ENCODE results near the gene PLEKHM3.

The PLEKHM3 gene

DNA sequence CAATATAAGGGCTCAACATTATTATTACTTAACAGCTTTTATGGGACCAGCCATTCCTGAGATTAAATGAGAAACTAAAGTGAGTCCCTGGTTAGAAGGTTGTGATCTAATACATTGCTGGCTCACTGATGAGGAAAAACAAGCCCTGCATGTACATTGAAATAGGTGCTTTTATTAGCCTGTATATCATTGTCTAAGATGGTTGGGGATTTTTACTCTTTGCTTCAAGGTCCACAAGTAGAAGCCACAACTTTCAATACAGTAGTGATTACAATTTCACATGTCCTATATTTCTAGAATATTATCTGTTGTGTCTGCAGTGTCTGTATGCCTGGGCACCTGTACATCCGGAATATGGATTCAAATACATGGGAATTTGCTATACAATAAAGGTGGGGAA lies 151.5 kb downstream of the PLEKHM3 start:
- DNase-seq (ENCODE audit: low read depth in 1 of 2, low spot score in 1 of 2) = no peak
- in situ Hi-C loops (cut with HindIII; ENCODE audit: low pct_unique_long_range_greater_than_20kb, low sequenced_read_pairs) = no loop called here
- no peak for TF ChIP-seq JUND (IDR thresholded peaks at IDR 0.05; ENCODE audit: low read depth)

DNA sequence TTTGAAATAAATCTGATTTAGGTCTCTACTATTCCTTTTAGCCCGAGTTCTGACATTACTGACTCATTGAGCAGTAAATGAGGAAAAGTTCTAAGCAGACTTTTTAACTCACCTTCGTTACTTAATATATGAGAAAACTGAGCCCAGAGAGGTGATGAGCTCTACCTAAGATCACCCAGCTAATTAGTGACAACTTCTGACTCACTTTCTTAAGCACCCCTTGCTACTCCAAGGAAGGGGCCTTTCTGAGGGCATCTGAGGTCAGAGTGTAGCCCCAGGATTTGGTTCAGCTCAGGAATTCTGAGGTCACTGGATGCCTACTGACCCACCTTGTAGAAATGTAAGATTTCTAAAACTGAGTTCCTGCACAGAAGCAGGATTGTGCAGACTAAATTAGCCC lies 153.4 kb downstream of the PLEKHM3 start:
- DNase-seq (ENCODE audit: low read depth in 1 of 2, low spot score in 1 of 2) = no peak
- TF ChIP-seq JUND (IDR thresholded peaks at IDR 0.05; ENCODE audit: low read depth) = no peak
- in situ Hi-C loops (cut with HindIII; ENCODE audit: low pct_unique_long_range_greater_than_20kb, low sequenced_read_pairs) = no loop called here

DNA sequence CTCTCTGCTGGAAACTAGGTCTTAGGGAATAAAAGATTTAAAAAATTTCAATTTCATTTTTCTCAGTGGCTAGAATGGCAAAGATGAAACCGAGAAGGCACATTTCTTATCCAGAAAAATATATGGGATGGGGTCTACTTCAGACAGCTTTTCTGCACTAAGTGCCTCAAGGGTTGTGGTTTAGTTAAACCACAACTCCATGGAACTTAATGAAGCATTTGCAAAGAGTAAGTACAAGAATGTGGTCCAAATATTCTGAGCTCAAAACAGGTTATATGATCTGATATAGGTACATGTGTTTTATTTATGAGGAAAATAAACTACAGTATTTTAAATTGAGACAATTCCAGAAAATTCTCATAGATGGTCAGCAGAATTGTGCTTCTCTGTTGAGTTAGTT lies 153.8 kb downstream of the PLEKHM3 start:
- no peak for DNase-seq (ENCODE audit: low read depth in 1 of 2, low spot score in 1 of 2)
- in situ Hi-C loops (cut with HindIII; ENCODE audit: low pct_unique_long_range_greater_than_20kb, low sequenced_read_pairs) = no loop called here
- TF ChIP-seq JUND (IDR thresholded peaks at IDR 0.05; ENCODE audit: low read depth) = no peak

DNA sequence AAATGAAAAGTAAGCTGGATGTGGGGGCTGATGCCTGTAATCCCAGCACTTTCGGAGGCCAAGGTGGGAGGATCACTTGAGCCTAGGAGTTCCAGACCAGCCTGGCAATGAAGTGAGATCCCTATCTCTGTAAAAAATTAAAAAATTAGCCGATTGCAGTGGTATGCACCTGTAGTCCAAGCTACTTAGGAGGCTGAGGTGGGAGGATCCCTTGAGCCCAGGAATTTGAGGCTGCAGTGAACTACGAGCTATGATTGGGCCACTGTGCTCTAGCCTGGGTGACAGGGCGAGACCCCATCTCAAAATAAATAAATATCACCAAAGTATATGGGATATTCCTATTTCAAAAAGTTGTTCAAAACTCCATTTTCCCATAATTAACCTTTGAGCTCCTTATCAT lies 154.5 kb downstream of the PLEKHM3 start:
- in situ Hi-C loops (cut with HindIII; ENCODE audit: low pct_unique_long_range_greater_than_20kb, low sequenced_read_pairs) = no loop called here
- TF ChIP-seq JUND (IDR thresholded peaks at IDR 0.05; ENCODE audit: low read depth) = no peak
- no peak for DNase-seq (ENCODE audit: low read depth in 1 of 2, low spot score in 1 of 2)

DNA sequence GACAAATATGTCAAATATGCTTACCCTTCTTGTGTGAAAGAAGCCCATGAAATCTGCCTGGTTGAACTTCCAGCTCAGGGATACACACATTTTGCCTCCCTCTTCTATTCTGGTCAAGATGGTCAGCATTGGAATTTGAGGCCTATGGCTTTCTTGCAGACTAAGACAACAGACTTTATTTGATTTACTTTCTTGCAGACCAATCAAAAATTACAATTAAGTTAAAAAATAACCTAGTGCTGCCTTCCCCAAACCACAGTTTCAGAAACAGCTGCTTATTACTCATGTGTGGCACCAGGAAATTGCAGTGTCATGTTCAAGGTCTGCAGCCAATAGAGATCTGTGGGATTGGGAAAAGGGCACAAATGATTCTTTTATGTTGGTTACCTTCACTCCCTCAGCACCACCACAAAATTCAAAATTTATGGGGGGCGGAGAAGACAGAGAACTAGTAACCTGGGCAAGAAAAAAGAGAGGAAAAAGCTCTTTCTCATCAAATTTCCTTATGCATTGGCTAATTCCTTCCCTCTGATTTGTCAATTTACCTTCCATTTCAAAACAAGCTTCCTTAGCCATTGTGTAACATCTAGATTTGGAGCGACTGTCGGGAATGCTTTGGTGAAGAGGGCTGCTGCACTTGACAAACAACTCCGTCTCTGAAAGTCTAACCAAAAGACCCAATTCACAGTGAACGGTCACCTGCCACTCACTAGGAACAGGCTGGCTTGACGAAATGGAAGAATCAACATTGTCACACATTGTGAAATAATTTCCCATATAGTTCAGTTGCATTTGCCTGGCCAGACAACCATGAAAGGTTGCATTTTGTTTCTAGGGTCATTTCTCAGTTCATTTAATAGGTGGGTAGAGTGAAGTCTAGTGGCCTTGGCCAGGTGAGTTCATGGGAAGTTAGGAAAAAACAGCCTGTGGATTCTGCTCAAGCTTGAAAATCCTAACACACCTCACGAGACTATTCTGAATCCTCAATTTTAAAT lies 155.2 kb downstream of the PLEKHM3 start:
- in situ Hi-C loops (cut with HindIII; ENCODE audit: low pct_unique_long_range_greater_than_20kb, low sequenced_read_pairs) = no loop called here
- no peak for DNase-seq (ENCODE audit: low read depth in 1 of 2, low spot score in 1 of 2)
- TF ChIP-seq JUND (IDR thresholded peaks at IDR 0.05; ENCODE audit: low read depth) = no peak

DNA sequence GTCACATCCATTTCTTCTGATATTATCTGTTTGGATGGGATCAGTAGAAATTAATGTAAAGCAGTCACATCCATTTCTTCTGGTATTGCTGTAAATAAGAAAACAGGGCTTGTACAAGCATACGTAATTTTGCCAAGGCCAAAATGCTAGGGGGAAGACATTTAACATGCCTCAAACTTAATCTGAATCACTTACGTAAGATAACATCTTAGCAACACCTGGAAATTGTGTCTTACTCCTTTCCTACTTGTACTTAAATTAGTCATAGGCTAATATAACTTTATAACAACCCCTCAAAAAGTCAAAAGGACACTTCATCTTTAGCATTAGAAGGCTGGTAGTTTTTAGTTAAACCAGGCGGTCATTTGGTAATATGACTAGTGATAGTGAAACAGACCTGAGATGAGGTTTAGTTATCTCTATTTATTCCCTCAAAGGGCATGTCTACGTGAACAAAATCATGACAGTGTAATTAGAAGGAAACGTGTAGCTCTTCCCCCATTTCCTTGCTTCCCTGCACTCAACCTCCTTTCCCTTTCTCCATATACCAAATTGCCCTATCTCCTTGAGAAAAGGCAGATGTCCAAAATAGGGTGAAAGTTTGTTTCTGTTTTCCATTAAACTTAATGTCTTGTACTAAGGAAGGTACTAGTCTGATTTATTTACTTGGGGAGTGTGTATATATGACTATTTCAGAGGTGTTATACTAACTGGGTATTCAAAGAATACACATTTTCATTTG lies 156.3 kb downstream of the PLEKHM3 start:
- no peak for TF ChIP-seq JUND (IDR thresholded peaks at IDR 0.05; ENCODE audit: low read depth)
- no peak for DNase-seq (ENCODE audit: low read depth in 1 of 2, low spot score in 1 of 2)
- in situ Hi-C loops (cut with HindIII; ENCODE audit: low pct_unique_long_range_greater_than_20kb, low sequenced_read_pairs) = no loop called here

DNA sequence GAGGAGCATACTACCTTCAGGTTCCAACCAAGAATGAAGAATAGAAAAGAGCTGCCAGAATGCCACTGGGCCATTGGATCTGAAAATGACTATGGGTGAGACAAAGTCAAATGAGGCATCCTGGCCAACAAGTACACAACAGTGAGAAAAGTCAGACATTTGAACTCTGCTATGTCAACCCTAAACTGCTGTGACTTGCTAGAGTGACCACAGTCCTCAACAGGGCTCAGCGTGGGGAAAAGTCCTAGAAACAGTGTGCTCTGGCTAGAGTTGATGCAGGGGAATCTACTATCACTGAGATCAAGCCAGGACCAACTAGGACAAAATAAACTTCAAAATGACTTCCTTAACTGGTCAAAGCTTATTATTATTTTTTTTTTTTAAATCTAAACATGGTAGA lies 157.4 kb downstream of the PLEKHM3 start:
- in situ Hi-C loops (cut with HindIII; ENCODE audit: low pct_unique_long_range_greater_than_20kb, low sequenced_read_pairs) = no loop called here
- DNase-seq (ENCODE audit: low read depth in 1 of 2, low spot score in 1 of 2) = no peak
- TF ChIP-seq JUND (IDR thresholded peaks at IDR 0.05; ENCODE audit: low read depth) = no peak

DNA sequence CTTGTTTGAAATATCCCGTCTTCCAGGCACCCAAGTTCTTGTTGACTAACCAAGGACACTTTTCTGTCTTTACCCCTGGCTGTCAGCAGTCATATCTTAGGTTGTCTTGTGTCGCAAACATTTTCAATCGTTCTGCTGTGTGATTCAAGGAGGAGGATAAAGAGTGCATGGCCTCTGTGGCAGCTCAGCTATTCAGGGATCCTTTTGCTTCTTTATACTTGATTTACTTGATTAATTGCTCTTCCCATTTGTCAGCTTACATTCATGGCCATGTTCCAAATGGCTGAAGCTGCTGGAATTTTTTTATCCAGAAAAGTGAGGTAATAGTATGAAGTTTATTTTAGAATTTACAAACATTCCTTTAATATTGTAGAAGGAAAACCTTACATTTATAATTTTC lies 158.3 kb downstream of the PLEKHM3 start:
- no peak for DNase-seq (ENCODE audit: low read depth in 1 of 2, low spot score in 1 of 2)
- in situ Hi-C loops (cut with HindIII; ENCODE audit: low pct_unique_long_range_greater_than_20kb, low sequenced_read_pairs) = no loop called here
- TF ChIP-seq JUND (IDR thresholded peaks at IDR 0.05; ENCODE audit: low read depth) = no peak

DNA sequence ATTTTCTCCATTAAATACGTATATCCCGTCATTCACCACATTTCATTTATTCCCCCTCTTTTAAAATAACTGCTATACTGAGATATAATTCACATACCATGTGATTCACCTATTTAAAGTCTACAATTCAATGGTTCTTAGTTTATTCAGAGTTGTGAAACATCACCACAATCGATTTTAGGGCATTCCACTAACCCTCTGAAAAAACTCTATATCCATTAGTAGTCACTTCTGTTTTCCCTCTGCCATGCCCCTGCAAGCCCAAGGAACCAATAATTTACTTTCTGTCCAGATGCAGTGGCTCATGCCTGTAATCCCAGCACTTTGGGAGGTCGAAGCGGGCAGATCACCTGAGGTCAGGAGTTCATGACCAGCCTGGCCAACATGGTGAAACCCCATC lies 160.1 kb downstream of the PLEKHM3 start:
- in situ Hi-C loops (cut with HindIII; ENCODE audit: low pct_unique_long_range_greater_than_20kb, low sequenced_read_pairs) = no loop called here
- TF ChIP-seq JUND (IDR thresholded peaks at IDR 0.05; ENCODE audit: low read depth) = no peak
- DNase-seq (ENCODE audit: low read depth in 1 of 2, low spot score in 1 of 2) = no peak

DNA sequence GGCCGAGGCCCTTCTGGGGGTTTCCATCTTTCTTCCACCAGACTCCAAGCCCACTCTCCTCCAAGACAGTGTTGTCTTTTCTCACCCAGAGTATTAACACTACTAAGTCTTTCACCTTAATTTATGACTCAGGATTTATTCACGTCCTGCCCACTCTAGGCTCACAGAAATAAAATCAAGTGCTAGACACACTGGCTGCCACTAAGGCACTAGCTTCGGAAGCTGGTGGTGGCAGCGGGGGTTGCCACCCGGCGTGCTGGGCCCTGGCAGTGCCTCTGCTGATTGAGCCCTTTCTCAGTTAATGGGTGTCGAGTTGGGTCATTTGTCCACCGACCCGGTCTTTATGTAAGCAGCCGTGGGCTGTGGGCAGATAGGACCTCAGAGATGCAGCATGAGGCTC lies 162.0 kb downstream of the PLEKHM3 start:
- in situ Hi-C loops (cut with HindIII; ENCODE audit: low pct_unique_long_range_greater_than_20kb, low sequenced_read_pairs) = no loop called here
- TF ChIP-seq JUND (IDR thresholded peaks at IDR 0.05; ENCODE audit: low read depth) = no peak
- no peak for DNase-seq (ENCODE audit: low read depth in 1 of 2, low spot score in 1 of 2)

DNA sequence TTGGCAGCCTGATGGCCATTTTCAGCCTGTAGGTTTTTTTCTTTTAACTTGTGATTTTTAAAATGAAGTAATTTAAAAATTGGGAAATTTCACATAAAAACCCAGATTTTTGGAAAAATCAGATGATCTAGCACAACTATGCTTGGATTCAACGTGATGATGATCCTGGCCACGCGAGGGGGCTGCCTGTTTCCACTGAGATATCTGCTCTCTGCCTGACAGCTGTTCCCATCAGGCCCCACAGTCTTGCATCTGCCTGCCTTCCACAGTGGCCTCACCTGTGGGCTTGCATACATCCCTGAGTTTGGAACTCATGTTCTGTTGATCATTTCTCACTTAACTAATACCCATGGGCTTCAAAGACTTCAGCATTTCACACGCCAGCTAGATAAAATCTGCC lies 163.5 kb downstream of the PLEKHM3 start:
- no peak for DNase-seq (ENCODE audit: low read depth in 1 of 2, low spot score in 1 of 2)

DNA sequence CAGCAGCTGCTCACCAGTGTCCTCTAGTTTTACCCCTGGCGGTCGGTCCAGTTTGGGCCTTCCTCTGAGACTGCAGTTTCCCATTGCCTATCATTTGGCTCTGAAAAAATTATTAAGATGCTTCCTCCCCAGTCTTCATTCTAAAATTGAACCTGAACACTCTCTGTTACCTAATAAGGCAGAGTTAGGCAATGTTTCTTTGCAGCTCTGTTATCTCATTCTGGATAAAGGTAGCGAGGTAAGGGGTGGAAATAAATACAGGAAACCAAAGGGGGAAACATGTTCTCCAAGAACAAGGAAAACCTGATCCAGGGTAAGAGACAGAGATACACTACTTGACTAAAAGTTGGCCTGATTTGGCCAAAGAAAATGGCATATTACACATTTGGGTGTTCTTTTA lies 164.6 kb downstream of the PLEKHM3 start:
- DNase-seq (ENCODE audit: low read depth in 1 of 2, low spot score in 1 of 2) = no peak
- no peak for TF ChIP-seq JUND (IDR thresholded peaks at IDR 0.05; ENCODE audit: low read depth)
- in situ Hi-C loops (cut with HindIII; ENCODE audit: low pct_unique_long_range_greater_than_20kb, low sequenced_read_pairs) = no loop called here

More for the DNA sequence above, 163.5 kb downstream of the PLEKHM3 start:
- no peak for TF ChIP-seq JUND (IDR thresholded peaks at IDR 0.05; ENCODE audit: low read depth)
- in situ Hi-C loops (cut with HindIII; ENCODE audit: low pct_unique_long_range_greater_than_20kb, low sequenced_read_pairs) = no loop called here

DNA sequence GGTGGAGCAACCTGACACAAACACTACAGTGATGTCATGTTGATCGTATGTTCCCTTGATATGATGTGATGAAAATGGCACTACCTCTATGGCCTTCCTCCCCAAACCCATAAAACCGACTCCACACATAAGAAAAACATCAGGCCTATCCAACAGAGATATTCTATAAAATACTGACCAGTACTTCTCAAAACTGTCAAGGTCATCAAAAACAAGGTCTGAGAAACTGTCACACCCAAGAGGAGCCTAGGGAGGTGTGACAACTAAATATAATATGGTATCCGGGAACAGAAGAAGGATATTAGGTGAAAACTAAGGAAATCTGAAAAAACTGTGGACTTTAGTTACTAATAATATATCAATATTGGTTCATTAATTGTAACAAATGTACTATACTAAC lies 169.7 kb downstream of the PLEKHM3 start:
- in situ Hi-C loops (cut with HindIII; ENCODE audit: low pct_unique_long_range_greater_than_20kb, low sequenced_read_pairs) = no loop called here
- no peak for TF ChIP-seq JUND (IDR thresholded peaks at IDR 0.05; ENCODE audit: low read depth)
- DNase-seq (ENCODE audit: low read depth in 1 of 2, low spot score in 1 of 2) = no peak
